GM19351 (cell line): ENCODE measurements around the gene IL17RB.

ENCODE experiments used
- ATAC-seq: cut with Tn5 transposase; IDR thresholded peaks from one replicate; pipeline ENCODE4 v1.9.1; 2021; ENCODE audit warnings: mild to moderate bottlenecking, moderate library complexity; ENCODE audit not compliant: unreplicated experiment

Gene IL17RB

DNA sequence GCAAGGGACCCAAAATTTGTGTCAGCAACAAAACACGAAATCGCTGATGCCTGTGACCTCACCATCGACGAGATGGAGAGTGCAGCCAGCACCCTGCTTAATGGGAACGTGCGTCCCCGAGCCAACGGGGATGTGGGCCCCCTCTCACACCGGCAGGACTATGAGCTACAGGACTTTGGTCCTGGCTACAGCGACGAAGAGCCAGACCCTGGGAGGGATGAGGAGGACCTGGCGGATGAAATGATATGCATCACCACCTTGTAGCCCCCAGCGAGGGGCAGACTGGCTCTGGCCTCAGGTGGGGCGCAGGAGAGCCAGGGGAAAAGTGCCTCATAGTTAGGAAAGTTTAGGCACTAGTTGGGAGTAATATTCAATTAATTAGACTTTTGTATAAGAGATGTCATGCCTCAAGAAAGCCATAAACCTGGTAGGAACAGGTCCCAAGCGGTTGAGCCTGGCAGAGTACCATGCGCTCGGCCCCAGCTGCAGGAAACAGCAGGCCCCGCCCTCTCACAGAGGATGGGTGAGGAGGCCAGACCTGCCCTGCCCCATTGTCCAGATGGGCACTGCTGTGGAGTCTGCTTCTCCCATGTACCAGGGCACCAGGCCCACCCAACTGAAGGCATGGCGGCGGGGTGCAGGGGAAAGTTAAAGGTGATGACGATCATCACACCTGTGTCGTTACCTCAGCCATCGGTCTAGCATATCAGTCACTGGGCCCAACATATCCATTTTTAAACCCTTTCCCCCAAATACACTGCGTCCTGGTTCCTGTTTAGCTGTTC lies 35.0 kb upstream of the IL17RB start:
- no peak for ATAC-seq

DNA sequence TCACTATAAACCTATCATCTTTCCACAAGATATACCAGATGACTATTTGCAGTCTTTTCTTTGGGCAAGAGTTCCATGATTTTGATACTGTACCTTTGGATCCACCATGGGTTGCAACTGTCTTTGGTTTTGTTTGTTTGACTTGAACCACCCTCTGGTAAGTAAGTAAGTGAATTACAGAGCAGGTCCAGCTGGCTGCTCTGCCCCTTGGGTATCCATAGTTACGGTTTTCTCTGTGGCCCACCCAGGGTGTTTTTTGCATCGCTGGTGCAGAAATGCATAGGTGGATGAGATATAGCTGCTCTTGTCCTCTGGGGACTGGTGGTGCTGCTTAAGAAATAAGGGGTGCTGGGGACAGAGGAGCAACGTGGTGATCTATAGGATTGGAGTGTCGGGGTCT lies 33.9 kb upstream of the IL17RB start:
- ATAC-seq, result no peak

DNA sequence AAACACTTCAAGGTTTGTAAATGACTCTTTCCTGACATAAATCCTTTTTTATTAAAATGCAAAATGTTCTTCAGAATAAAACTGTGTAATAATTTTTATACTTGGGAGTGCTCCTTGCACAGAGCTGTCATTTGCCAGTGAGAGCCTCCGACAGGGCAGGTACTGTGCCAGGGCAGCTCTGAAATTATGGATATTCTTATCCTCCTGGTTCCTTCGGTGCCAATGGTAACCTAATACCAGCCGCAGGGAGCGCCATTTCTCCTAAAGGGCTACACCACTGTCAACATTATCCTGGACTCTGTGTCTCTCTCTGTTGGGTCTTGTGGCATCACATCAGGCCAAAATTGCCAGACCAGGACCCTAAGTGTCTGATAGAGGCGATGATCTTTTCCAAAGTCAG lies 33.1 kb upstream of the IL17RB start:
- ATAC-seq, result no peak

DNA sequence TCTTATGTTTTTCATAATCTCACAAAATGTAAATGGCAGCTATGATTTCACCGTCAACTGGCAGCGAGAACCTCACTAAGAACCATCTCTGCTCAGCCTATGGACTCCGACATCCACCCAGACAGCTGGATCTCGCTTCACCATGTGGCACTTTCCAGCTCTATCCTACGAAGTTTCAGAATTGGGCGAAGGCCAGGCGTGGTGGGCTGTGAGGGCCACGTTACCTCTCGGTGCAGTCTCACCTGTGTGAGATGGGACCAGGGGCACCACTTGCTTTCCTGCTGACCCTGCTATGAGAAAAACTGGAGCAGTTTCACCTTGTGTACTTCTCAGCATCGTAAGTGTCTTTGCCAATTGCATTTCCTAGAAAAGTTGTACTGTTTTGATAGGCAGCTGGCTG lies 32.5 kb upstream of the IL17RB start:
- no peak for ATAC-seq

DNA sequence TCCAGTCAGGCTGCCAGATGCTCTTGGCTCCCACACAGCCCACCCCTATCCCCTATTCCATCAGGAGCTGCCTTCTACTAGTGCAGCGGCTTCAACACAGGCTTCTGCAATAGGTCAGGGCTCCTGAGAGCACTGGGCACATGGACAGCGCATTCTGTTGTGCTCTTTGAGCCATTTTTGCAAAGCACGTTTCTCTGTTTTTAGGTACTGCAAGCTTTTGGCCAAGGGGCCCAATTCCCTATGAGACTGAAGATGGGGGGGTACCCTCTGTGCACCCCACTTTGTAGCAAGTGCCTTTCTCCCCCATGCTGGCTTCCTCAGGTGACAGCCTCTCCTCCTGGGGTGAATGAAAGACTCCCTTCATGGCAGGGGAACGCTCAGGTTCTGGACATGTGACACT lies 31.3 kb upstream of the IL17RB start:
- no peak for ATAC-seq

DNA sequence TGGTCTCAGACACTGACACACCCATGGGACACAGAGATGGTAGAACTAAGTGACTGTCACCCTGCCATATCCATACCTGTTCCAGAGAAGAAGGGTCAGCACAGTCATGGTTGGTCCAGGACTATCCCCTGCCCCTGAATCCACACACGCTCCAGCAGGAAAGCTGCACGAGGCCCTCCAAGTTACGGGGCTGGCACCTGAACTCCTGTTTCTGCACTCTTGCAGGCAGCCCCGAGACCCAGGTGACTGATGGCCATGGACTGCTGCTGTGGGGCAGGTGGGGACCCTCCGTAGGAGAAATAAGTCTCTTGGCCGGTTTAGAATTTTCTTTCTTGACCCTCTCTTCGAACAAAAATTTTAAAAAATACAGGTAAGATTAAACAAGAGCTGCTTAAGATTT lies 30.7 kb upstream of the IL17RB start:
- ATAC-seq, result no peak

DNA sequence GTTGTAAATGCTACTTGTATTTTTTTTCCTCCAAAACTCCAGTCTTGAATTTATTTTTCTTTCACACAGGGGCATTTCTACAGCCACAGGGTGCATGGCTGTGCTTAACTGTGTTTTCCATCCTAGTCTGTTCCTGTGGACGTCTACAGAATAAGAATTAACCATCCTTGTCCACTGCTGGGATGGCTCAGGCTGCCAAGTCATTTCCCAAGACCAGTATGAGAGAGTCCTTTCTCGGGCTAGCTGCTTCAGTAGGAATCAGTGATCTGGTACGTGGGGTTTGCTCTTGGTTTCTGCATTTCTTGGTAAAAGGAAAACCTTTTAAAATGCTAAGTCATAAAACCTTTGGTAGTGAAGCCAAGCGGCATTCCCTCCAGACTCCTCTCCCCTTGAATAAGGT lies 29.9 kb upstream of the IL17RB start:
- ATAC-seq, result no peak

GRCh38 chr3:53817211-53817610 lies 29.2 kb upstream of the IL17RB start:
- ATAC-seq, result no peak

DNA sequence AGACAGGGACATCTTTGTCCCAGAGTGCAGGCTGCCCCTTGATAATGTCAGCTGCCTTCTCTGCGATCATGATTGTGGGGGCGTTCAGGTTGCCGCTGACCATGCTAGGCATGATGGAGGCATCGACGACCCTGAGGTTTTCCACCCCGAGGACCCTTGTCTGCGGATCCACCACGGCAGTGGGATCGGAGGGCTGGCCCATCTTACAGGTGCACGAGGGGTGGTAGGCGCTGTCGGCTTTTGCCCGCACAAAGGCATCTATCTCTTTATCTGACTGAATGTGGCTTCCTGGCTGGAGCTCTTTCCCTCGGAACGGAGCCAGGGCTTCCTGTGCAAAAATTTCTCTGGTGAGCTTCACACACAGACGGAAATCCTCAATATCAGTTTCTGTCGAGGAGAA lies 28.6 kb upstream of the IL17RB start:
- ATAC-seq, result no peak

DNA sequence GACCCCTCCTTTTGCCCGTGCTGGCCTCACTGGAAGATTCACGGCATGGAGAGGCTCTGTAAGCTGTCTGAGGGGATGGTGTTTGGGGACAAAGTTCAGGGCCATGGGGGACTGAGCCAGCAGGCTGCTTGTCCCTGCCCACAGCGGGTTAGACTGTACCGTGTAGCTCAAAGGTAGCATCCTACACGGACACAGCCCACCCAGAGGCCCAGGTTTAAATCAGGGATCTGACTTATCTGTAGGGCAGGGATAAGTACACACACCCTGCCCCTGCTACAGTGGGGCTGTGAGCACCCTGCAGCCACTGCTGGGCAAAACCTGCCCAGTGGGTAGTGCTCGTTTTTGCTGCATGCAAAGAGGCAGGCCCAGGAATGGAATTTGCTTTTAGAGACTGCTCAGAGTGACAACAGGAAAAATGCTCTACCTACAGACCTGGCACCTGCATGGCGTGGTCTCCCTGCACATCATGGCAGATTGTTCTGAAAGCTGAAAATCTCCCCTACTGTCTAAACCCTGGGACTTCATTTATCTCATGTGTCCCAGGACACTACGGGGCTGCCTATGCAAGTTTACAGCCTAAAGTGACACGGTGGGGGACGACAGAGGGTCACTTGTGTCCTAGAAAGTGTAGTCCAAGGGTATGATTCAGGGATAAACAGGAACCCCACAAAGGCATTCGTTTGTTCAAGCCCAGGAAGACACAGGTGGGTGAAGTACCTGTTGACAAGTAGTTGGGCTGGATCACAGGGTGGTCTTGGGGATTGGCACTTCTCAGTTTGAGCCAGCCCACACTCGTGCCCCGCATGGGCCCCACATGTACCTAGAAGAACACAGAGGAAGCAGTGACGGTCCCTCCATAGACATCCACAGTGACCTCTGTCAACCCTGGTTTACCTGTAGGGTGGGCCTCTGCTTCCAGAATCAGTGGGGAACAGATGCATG lies 27.9 kb upstream of the IL17RB start:
- ATAC-seq, result no peak

DNA sequence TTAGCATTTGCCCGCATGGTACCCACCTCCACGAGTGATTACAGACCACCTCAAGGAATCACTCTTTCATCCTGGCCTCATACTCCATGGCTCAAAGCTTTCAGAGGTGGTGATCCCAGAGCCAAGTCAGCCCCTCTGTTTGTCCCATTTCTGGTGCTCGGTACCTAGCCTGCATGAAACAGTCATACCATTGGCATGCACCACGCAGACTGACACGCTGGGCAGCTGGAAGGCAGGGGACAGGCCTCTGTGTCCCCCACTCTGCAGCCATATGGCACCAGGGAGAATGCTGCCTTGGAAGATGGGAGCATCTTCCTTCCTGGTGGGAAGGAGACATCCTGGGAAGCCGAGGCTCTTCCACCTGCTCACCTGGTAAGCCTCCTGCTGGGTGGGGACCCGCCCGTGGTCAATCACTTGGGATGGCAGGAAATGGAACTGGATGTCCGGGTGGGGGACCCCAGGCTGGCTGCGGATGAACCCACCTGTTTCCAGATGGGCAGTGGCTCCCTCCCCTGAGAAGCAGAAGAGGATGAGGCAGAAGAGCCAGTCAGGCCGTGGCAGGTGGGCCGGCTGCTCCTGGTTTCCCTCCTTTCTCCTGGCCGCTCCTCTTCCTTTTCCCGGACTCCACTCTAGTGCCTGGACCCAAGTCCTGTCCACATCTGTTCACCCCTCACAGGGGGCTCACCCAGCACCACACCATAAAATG lies 27.1 kb upstream of the IL17RB start:
- no peak for ATAC-seq

- ATAC-seq, result no peak
These were observed 26.3 kb upstream of the IL17RB start for GRCh38 chr3:53820084-53820483.

- no peak for ATAC-seq
These were observed 25.4 kb upstream of the IL17RB start for GRCh38 chr3:53820756-53821580.

- ATAC-seq, result peak; percentile 61
These were observed 24.7 kb upstream of the IL17RB start for GRCh38 chr3:53821631-53822121.

DNA sequence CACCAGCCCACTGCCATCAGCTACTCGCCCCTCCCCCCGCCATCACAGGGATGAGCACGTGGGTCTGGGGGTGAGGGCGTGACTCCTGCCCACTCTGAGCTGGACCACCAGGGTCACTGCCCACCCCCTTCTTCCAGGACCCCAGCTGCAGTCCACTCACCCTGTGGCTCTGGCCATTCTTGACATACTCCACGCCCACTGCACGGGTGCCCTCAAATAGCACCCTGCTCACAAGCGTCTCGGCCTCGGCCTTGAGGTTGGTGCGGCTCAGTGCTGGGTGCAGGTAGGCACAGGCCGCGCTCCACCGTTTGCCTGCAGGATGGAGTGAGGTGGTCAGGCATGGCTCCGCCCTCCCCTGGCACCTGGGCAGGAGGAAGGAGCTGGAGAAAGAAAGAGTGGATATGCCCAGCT lies 24.0 kb upstream of the IL17RB start:
- ATAC-seq, result no peak

DNA sequence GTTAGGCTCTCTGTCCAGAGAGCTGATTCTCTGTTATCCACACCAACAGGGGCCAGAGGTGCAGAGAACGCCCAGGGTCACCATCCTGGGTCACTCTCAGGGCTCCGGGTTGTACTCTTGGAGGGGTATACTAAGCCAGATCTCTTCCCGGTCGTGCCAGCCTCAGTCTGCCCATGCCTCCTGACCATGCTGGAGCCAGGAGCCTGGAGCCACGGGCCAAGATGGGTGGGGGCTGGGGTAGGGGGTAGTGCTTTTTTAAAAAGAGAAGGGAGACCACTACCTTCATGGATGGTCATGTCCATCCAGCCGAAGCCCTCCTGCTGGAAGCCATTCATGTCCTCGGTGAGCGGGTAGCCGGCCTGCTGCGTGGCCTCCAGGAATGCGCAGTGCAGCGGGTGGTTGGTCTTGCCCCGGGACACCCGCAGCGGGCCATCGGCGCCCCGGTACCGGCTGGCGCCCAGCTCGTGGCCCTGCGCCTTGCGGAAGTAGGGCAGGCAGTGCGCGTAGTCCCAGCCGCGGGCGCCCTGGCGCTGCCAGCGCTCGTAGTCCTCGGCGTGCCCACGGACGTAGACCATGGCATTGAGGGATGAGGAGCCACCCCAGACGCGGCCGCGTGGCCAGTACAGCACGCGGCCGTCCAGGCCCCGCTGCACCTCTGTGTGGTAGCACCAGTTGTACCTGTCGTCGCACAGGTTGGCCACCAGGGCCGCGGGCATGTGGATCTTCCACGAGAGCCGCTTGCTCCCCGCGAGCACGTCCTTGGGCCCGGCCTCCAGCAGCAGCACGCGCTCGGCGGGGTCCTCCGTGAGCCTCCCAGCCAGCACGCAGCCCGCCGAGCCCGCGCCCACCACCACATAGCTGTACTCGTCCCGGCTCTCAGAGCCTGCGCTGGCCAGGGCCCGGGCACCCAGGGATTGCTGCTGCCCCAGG lies 23.1 kb upstream of the IL17RB start:
- no peak for ATAC-seq

GRCh38 chr3:53823956-53824657 lies 22.3 kb upstream of the IL17RB start:
- ATAC-seq, result no peak

DNA sequence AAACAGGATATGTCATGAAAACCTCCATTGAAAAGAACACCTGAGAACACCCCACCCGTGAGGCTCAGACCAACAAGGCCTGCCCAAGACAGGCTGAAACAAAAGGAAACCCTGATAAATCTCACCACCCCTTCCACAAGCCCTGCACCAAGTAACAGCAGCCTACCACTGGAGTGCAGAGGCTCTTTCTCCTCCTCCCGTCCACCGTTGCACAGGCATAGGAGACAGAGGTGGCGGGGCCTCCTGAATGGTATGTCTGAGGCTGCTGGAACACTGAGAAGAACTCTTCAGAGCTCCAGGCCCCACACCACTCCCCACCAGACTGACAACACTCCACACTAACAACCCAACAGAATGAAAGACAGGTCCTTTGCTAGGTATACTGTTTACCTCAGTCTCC lies 21.6 kb upstream of the IL17RB start:
- no peak for ATAC-seq

DNA sequence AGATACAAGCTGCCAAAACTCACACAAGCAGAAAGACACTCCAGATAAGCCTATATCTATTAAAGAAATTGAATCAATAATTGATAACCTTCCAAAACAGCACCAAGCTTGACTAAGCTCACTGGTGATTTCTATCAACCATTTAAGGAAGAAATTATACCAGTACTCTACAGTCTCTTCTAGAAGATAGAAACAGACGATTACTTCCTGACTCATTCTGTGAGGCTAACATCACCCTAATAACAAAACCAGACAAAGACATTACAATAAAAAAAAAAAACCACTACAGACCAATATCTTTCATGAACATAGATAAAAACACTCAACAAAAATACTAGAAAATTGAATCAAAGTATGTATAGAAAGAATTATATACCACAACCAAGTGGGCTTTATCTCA lies 20.3 kb upstream of the IL17RB start:
- no peak for ATAC-seq
